HepG2 (cell line): Measurements from ENCODE around the gene PAPPA2. TPM values are rescaled to one million over a fixed set of nuclear protein-coding genes. Genes with fewer than 3 reads are reported as not detected.
A peak's percentile ranks its signal among the peaks of the same experiment; 100 is the strongest.
"Not testable (repeated sequence)": the region's sequence is repeated elsewhere in the genome, so short reads cannot be mapped to it uniquely, and the experiment has no call there.

ENCODE experiments used
- ATAC-seq: fragments of 200-7000 bp; cut with Tn5 transposase; 3 replicates; pipeline ENCODE4 v1.9.1; 2020; ENCODE audit warnings: mild to moderate bottlenecking, moderate library complexity
- BruUV-seq: library from RNA; stranded (reverse); fragments of 400-500 nt; replicated peaks from 2 replicates; lab custom pipeline; 2021; lab: Mats Ljungman, UMichigan
- CTCF ChIA-PET: fragments of 300-600 bp; formaldehyde crosslinking; extraction: SDS; loops from one replicate; lab custom pipeline; 2021; ENCODE audit warnings: low total read pairs, inconsistent platforms, low intra/inter-chr PET ratio; lab: Yijun Ruan, JAX
- POLR2A ChIA-PET: fragments of 350-600 bp; sonication (Branson Sonifier 250); formaldehyde crosslinking; loops from one replicate; lab custom pipeline; 2020; ENCODE audit warnings: antibody characterized with exemption, inconsistent platforms; lab: Yijun Ruan, JAX
- DNase-seq: peaks from one replicate; pipeline ENCODE4 v3.0.0-alpha.2; 2015; ENCODE audit warnings: low spot score
- FAIRE-seq: peaks from 3 replicates; lab custom pipeline; 2011; peaks lifted over from hg19 to GRCh38; lab: Jason Lieb, UNC
- H2AFZ ChIP-seq: one replicate; pipeline ENCODE4 v1.6.1; 2011; ENCODE audit warnings: low read length, inconsistent platforms
- H3K27ac ChIP-seq: fragments of 300-600 bp; 3 replicates; pipeline ENCODE4 v1.8.0; 2011; ENCODE audit warnings: mixed run types, mild to moderate bottlenecking, mixed read lengths, low read length, inconsistent platforms; ENCODE audit not compliant: insufficient read depth; ENCODE audit errors: extremely low read length
- H3K27me3 ChIP-seq, 2 experiments: fragments of 200-600 bp in 1 of 2; 2 replicates in 1 of 2; 3 replicates in 1 of 2; pipeline versions ENCODE4 v1.6.0 to v1.8.0; 2011; ENCODE audit warnings: low read length in 2 of 2, mild to moderate bottlenecking in 2 of 2, moderate library complexity in 2 of 2, inconsistent platforms in 1 of 2; ENCODE audit not compliant: insufficient read depth in 2 of 2, control insufficient read depth in 1 of 2
- H3K36me3 ChIP-seq, 2 experiments: fragments of 200-600 bp in 1 of 2; replicated peaks in 1 of 2; 2 replicates in 1 of 2; 3 replicates in 1 of 2; pipeline versions ENCODE4 v1.5.1 to v1.8.0; 2011; ENCODE audit warnings: low read length in 2 of 2, inconsistent platforms in 1 of 2; ENCODE audit not compliant: insufficient read depth in 2 of 2, control insufficient read depth in 1 of 2
- H3K4me1 ChIP-seq: 2 replicates; pipeline ENCODE4 v1.5.1; 2012; ENCODE audit warnings: low read length, inconsistent platforms; ENCODE audit not compliant: insufficient read depth
- H3K4me2 ChIP-seq: 2 replicates; pipeline ENCODE4 v1.6.0; 2011; ENCODE audit warnings: low read depth, low read length, inconsistent platforms
- H3K4me3 ChIP-seq, 3 experiments: fragments of 200-600 bp in 1 of 3; sonication (generic), shearing (Covaris generic) in 1 of 3; replicated peaks in 1 of 3; 2 replicates each; pipeline ENCODE4 v1.5.1; 2011 to 2016; ENCODE audit warnings: low read length in 3 of 3, inconsistent platforms in 2 of 3, low read depth in 2 of 3, mild to moderate bottlenecking in 2 of 3, control low read depth in 1 of 3, mixed read lengths in 1 of 3; ENCODE audit not compliant: insufficient read depth in 1 of 3
- H3K79me2 ChIP-seq: one replicate; pipeline ENCODE4 v1.6.1; 2011; ENCODE audit warnings: low read length, inconsistent platforms; ENCODE audit not compliant: insufficient read depth
- H3K9ac ChIP-seq: 2 replicates; pipeline ENCODE4 v1.6.0; 2011; ENCODE audit warnings: mild to moderate bottlenecking, low read depth, low read length, inconsistent platforms; ENCODE audit not compliant: insufficient read depth
- H3K9me3 ChIP-seq: 2 replicates; pipeline ENCODE4 v1.5.1; 2012; ENCODE audit warnings: mild to moderate bottlenecking, low read length
- H4K20me1 ChIP-seq: 2 replicates; pipeline ENCODE4 v1.6.0; 2011; ENCODE audit warnings: inconsistent platforms, mild to moderate bottlenecking, low read length, moderate library complexity; ENCODE audit not compliant: insufficient read depth
- CTCF ChIP-seq: sonication (generic); formaldehyde crosslinking; IDR thresholded peaks from 2 replicates; pipeline ENCODE4 v1.5.0; 2020; ENCODE audit warnings: mild to moderate bottlenecking, missing genetic modification reagents, moderate library complexity
- GMEB2 ChIP-seq: IDR thresholded peaks from 2 replicates; pipeline ENCODE4 v1.6.1; 2016; ENCODE audit warnings: missing biosample characterization, missing genetic modification reagents, low read depth
- HNRNPH1 ChIP-seq: fragments of 200-400 bp; formaldehyde crosslinking; optimal IDR thresholded peaks from 2 replicates; pipeline ENCODE3; 2017; ENCODE audit warnings: mild to moderate bottlenecking, low read depth, low read length
- KLF12 ChIP-seq: sonication (generic); formaldehyde crosslinking; IDR thresholded peaks from 2 replicates; pipeline ENCODE4 v1.4.0; 2020; ENCODE audit warnings: missing genetic modification reagents, borderline replicate concordance
- RAD21 ChIP-seq: fragments of 450-650 bp; formaldehyde crosslinking; IDR thresholded peaks from 2 replicates; pipeline ENCODE4 v1.5.0; 2020; ENCODE audit warnings: mild to moderate bottlenecking
- STAG1 ChIP-seq: sonication (generic); formaldehyde crosslinking; IDR thresholded peaks from 2 replicates; pipeline ENCODE4 v1.4.0; 2020; ENCODE audit warnings: missing genetic modification reagents
- ZBTB8A ChIP-seq: sonication (generic); formaldehyde crosslinking; IDR thresholded peaks from 2 replicates; pipeline ENCODE4 v1.4.0; 2020; ENCODE audit warnings: mild to moderate bottlenecking, low read depth, missing genetic modification reagents, borderline replicate concordance
- ZNF432 ChIP-seq: sonication (generic); formaldehyde crosslinking; IDR thresholded peaks from 2 replicates; pipeline ENCODE4 v1.5.0; 2020; ENCODE audit warnings: missing genetic modification reagents, mild to moderate bottlenecking, borderline replicate concordance
- ZNF543 ChIP-seq: sonication (generic); formaldehyde crosslinking; IDR thresholded peaks from 2 replicates; pipeline ENCODE4 v1.4.0; 2020; ENCODE audit warnings: mild to moderate bottlenecking, missing genetic modification reagents
- ZNF747 ChIP-seq: sonication (generic); formaldehyde crosslinking; IDR thresholded peaks from 2 replicates; pipeline ENCODE4 v1.8.1; 2023; ENCODE audit warnings: missing genetic modification reagents, mild to moderate bottlenecking, borderline replicate concordance
- WGBS: methylation state at CpG from one replicate; pipeline ENCODE4 v1.1.6; 2017; ENCODE audit warnings: low lambda C conversion rate; 5-methylcytosine and 5-hydroxymethylcytosine counted together
- in situ Hi-C: cut with HindIII; loops from 2 replicates; pipeline ENCODE4 v1.10.0; 2017; ENCODE audit warnings: low pct_unique_long_range_greater_than_20kb; ENCODE audit not compliant: extremely low pct_ligation_motif_present
- intact Hi-C: fragments of 100-400 bp; cut with micrococcal nuclease; formaldehyde crosslinking; loops from one replicate; pipeline ENCODE4 v1.10.0; 2022; ENCODE audit not compliant: unreplicated experiment
- polyA plus RNA-seq, 8 experiments: library from polyadenylated mRNA; depleted of rRNA in 3 of 8; stranded (reverse) in 7 of 8; unstranded in 1 of 8; fragments of >200 nt; fragmentation: Illumina TruSeq in 4 of 8; extraction: Trizol in 4 of 8; gene quantifications; 2 replicates each; pipeline versions ENCODE4 v1.2.1 to v1.2.3, GENCODE V29; 2011 to 2016; ENCODE audit warnings: low read depth in 4 of 8, missing spikeins in 1 of 8, mixed read lengths in 1 of 8; ENCODE audit not compliant: insufficient read depth in 1 of 8
- total RNA-seq, 5 experiments: library from RNA; depleted of rRNA; stranded (reverse); fragments of >200 nt; fragmentation: Illumina TruSeq; extraction: Trizol; gene quantifications; 2 replicates each; pipeline ENCODE4 v1.2.3, GENCODE V29; 2016; ENCODE audit warnings: low read depth in 1 of 5

The PAPPA2 gene
- total and polyA plus RNA-seq, 2 of the 13 experiments (the other 11 are each of a cell fraction or from before 2014, with no cell fraction given) = 0.01 TPM; not detected in 1

GRCh38 chr1:176559878-176560277 is 96.9 kb downstream of the PAPPA2 start (continued):
- TF ChIP-seq CTCF (peak; percentile 84), STAG1 (CRISPR knock-in tag) (peak; percentile 90), KLF12 (CRISPR knock-in tag) (no peak), RAD21 (CRISPR knock-in tag) (peak; percentile 68), ZNF543 (no peak), ZBTB8A (CRISPR knock-in tag) (no peak), GMEB2 (no peak)

DNA sequence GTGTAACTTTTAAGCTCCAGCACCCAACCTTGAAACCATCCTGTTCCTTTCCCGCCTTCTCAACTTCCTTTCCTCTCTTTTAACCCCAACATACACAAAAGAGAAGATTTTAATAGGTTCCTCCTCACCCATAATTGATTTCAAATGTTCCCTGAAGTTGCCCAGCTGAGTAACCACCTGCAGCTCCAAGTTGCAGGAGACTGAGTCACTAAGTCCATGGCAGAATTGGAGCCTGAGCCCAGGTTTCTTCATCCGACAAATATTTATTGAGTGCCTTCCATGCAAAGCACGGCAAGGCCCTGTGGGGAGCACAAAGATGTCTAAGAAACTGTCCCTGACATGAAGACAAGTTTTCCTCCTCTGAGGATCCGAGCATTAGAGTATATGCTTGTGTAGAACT is 97.7 kb downstream of the PAPPA2 start:
- BruUV-seq = no TSS peak
- intact Hi-C loops (no loop called here), in situ Hi-C loops (loop anchor here (10.0 kb wide), 1 partner anchor 284 kb away; no protein-coding TSS in a partner anchor)
- Histone ChIP-seq H3K27me3 (no peaks in the 10 kb centered on the region; a peak in 1 of 5 replicates), H2AFZ (no peak overlapping the region), H3K9ac (no peak overlapping the region), H3K4me1 (no peaks in the 10 kb centered on the region), H4K20me1 (no peaks in the 10 kb centered on the region), H3K9me3 (no peaks in the 10 kb centered on the region), H3K4me3 (no peak overlapping the region), H3K36me3 (no peaks in the 10 kb centered on the region), H3K27ac (no peak overlapping the region), H3K4me2 (no peak overlapping the region), H3K79me2 (no peaks in the 10 kb centered on the region)
- WGBS = 22% methylated on average over 3 of the region's 4 CpGs
- ATAC-seq (no peak), FAIRE-seq (no peak), DNase-seq (no peak)
- CTCF ChIA-PET = interaction anchor here (1.3 to 2.7 kb wide), 3 partner anchors 130 to 320 kb away, joined by 5 to 31 read pairs (median 18); no protein-coding TSS in a partner anchor
- POLR2A ChIA-PET = no interaction called here
- TF ChIP-seq ZNF432 (CRISPR knock-in tag) (no peak), ZNF747 (CRISPR knock-in tag) (no peak), HNRNPH1 (no peak)

GRCh38 chr1:176561761-176562160 is 98.8 kb downstream of the PAPPA2 start:
- H3K9ac ChIP-seq, CTCF ChIA-PET, intact Hi-C loops, H3K79me2 ChIP-seq, H2AFZ ChIP-seq, H3K9me3 ChIP-seq, POLR2A ChIA-PET, DNase-seq, BruUV-seq, H3K4me1 ChIP-seq, H4K20me1 ChIP-seq, ATAC-seq, H3K4me2 ChIP-seq, H3K36me3 ChIP-seq, H3K27ac ChIP-seq, H3K27me3 ChIP-seq, H3K4me3 ChIP-seq, FAIRE-seq: not testable (repeated sequence)
- in situ Hi-C loops = loop anchor here (10.0 kb wide), 1 partner anchor 283 kb away; no protein-coding TSS in a partner anchor
- WGBS = 39% methylated on average over 7 of the region's 7 CpGs
